H1 (cell line): ENCODE results near the gene STH. TPM values are rescaled to one million over a fixed set of nuclear protein-coding genes. Genes with fewer than 3 reads are reported as not detected.

ENCODE experiments used
- JUN ChIP-seq: IDR thresholded peaks from 2 replicates; pipeline ENCODE4 v1.6.1; 2011; ENCODE audit warnings: low read depth, mild to moderate bottlenecking, improper control_type of control experiment, low read length
- MAFK ChIP-seq: IDR thresholded peaks from 2 replicates; pipeline ENCODE4 v1.6.1; 2012; ENCODE audit warnings: low read depth, mild to moderate bottlenecking, improper control_type of control experiment, low read length
- ZNF274 ChIP-seq: IDR thresholded peaks from 2 replicates; pipeline ENCODE4 v1.7.0; 2012; ENCODE audit warnings: low read length, borderline replicate concordance; ENCODE audit errors: extremely low read depth
- polyA plus RNA-seq, 7 experiments: library from polyadenylated mRNA; depleted of rRNA in 3 of 7; stranded (reverse) in 5 of 7; unstranded in 2 of 7; fragments of >200 nt in 5 of 7; fragments of 200-250 nt in 2 of 7; gene quantifications; 1 replicate in 5 of 7; 2 replicates in 1 of 7; 4 replicates in 1 of 7; pipeline versions ENCODE4 v1.2.1 to v1.2.3, GENCODE V29; 2011 to 2013; ENCODE audit warnings: missing spikeins in 2 of 7, mixed read lengths in 2 of 7
- total RNA-seq: library from RNA; stranded (reverse); fragmentation: NEBNext Ultra II Directional; extraction: Animal tissue kit (Norgen Biotek cat#: 25700); gene quantifications from 2 replicates; pipeline ENCODE4 v1.2.1, GENCODE V29; 2021
- TF ChIP-seq, protein P1 (sequence below): fragments of 300-600 bp; sonication (generic); IDR thresholded peaks from 2 replicates; pipeline ENCODE4 v1.7.1; 2012; ENCODE audit warnings: low read length, moderate library complexity, mild to moderate bottlenecking, inconsistent platforms; ENCODE audit not compliant: insufficient replicate concordance
- TF ChIP-seq, protein P2 (sequence below): IDR thresholded peaks from 2 replicates; pipeline ENCODE4 v1.6.1; 2012; ENCODE audit warnings: low read length, inconsistent platforms
- TF ChIP-seq, protein P3 (sequence below): IDR thresholded peaks from 2 replicates; pipeline ENCODE4 v1.6.1; 2012; ENCODE audit warnings: inconsistent platforms

The STH gene
- total and polyA plus RNA-seq, 2 of the 8 experiments (the other 6 are each of a cell fraction or from before 2014, with no cell fraction given), result not detected

DNA sequence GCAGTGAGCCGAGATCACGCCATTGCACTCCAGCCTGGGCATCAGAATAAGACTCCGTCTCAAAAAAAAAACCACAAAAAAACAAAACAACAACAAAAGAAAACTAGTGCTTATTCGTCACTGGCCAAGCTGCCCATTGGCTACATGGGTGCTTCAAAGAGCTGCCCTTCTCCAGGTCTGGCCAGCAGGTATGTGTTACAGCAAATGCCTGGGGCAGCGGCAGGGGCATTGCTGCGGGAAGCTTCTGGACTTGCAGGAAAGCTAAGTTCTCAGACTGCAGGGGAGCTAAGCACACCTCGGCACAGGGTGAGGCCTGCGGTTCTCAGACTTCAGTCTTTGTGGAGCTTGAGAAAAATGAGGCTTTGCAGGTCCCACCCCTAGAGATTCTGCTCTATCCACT is 4.1 kb upstream of the STH start (continued):
- TF ChIP-seq, protein P1, sequence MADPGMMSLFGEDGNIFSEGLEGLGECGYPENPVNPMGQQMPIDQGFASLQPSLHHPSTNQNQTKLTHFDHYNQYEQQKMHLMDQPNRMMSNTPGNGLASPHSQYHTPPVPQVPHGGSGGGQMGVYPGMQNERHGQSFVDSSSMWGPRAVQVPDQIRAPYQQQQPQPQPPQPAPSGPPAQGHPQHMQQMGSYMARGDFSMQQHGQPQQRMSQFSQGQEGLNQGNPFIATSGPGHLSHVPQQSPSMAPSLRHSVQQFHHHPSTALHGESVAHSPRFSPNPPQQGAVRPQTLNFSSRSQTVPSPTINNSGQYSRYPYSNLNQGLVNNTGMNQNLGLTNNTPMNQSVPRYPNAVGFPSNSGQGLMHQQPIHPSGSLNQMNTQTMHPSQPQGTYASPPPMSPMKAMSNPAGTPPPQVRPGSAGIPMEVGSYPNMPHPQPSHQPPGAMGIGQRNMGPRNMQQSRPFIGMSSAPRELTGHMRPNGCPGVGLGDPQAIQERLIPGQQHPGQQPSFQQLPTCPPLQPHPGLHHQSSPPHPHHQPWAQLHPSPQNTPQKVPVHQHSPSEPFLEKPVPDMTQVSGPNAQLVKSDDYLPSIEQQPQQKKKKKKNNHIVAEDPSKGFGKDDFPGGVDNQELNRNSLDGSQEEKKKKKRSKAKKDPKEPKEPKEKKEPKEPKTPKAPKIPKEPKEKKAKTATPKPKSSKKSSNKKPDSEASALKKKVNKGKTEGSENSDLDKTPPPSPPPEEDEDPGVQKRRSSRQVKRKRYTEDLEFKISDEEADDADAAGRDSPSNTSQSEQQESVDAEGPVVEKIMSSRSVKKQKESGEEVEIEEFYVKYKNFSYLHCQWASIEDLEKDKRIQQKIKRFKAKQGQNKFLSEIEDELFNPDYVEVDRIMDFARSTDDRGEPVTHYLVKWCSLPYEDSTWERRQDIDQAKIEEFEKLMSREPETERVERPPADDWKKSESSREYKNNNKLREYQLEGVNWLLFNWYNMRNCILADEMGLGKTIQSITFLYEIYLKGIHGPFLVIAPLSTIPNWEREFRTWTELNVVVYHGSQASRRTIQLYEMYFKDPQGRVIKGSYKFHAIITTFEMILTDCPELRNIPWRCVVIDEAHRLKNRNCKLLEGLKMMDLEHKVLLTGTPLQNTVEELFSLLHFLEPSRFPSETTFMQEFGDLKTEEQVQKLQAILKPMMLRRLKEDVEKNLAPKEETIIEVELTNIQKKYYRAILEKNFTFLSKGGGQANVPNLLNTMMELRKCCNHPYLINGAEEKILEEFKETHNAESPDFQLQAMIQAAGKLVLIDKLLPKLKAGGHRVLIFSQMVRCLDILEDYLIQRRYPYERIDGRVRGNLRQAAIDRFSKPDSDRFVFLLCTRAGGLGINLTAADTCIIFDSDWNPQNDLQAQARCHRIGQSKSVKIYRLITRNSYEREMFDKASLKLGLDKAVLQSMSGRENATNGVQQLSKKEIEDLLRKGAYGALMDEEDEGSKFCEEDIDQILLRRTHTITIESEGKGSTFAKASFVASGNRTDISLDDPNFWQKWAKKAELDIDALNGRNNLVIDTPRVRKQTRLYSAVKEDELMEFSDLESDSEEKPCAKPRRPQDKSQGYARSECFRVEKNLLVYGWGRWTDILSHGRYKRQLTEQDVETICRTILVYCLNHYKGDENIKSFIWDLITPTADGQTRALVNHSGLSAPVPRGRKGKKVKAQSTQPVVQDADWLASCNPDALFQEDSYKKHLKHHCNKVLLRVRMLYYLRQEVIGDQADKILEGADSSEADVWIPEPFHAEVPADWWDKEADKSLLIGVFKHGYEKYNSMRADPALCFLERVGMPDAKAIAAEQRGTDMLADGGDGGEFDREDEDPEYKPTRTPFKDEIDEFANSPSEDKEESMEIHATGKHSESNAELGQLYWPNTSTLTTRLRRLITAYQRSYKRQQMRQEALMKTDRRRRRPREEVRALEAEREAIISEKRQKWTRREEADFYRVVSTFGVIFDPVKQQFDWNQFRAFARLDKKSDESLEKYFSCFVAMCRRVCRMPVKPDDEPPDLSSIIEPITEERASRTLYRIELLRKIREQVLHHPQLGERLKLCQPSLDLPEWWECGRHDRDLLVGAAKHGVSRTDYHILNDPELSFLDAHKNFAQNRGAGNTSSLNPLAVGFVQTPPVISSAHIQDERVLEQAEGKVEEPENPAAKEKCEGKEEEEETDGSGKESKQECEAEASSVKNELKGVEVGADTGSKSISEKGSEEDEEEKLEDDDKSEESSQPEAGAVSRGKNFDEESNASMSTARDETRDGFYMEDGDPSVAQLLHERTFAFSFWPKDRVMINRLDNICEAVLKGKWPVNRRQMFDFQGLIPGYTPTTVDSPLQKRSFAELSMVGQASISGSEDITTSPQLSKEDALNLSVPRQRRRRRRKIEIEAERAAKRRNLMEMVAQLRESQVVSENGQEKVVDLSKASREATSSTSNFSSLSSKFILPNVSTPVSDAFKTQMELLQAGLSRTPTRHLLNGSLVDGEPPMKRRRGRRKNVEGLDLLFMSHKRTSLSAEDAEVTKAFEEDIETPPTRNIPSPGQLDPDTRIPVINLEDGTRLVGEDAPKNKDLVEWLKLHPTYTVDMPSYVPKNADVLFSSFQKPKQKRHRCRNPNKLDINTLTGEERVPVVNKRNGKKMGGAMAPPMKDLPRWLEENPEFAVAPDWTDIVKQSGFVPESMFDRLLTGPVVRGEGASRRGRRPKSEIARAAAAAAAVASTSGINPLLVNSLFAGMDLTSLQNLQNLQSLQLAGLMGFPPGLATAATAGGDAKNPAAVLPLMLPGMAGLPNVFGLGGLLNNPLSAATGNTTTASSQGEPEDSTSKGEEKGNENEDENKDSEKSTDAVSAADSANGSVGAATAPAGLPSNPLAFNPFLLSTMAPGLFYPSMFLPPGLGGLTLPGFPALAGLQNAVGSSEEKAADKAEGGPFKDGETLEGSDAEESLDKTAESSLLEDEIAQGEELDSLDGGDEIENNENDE, result no peak
- TF ChIP-seq, protein P2, sequence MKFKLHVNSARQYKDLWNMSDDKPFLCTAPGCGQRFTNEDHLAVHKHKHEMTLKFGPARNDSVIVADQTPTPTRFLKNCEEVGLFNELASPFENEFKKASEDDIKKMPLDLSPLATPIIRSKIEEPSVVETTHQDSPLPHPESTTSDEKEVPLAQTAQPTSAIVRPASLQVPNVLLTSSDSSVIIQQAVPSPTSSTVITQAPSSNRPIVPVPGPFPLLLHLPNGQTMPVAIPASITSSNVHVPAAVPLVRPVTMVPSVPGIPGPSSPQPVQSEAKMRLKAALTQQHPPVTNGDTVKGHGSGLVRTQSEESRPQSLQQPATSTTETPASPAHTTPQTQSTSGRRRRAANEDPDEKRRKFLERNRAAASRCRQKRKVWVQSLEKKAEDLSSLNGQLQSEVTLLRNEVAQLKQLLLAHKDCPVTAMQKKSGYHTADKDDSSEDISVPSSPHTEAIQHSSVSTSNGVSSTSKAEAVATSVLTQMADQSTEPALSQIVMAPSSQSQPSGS, result no peak
- TF ChIP-seq ZNF274 (no peak), JUN (no peak), MAFK (no peak)
- TF ChIP-seq, protein P3, sequence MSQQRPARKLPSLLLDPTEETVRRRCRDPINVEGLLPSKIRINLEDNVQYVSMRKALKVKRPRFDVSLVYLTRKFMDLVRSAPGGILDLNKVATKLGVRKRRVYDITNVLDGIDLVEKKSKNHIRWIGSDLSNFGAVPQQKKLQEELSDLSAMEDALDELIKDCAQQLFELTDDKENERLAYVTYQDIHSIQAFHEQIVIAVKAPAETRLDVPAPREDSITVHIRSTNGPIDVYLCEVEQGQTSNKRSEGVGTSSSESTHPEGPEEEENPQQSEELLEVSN, result no peak
